Skeletal muscle satellite cell (primary cell): ENCODE results near the gene POU2F2.

Experiments used
- H3K27me3 ChIP-seq: 2 replicates; pipeline ENCODE4 v1.7.0; 2013; ENCODE audit warnings: low read length; ENCODE audit not compliant: control insufficient read depth, insufficient read depth
- H3K36me3 ChIP-seq: 2 replicates; pipeline ENCODE4 v1.7.0; 2013; ENCODE audit warnings: mild to moderate bottlenecking, control low read depth, low read length; ENCODE audit not compliant: insufficient read depth
- H3K4me1 ChIP-seq: 2 replicates; pipeline ENCODE4 v1.7.0; 2013; ENCODE audit warnings: low read length; ENCODE audit not compliant: control insufficient read depth, insufficient read depth
- H3K4me2 ChIP-seq: 2 replicates; pipeline ENCODE4 v1.7.0; 2013; ENCODE audit warnings: mild to moderate bottlenecking, low read length
- H3K4me3 ChIP-seq: 2 replicates; pipeline ENCODE4 v1.7.0; 2013; ENCODE audit warnings: low read length
- H3K9ac ChIP-seq: 2 replicates; pipeline ENCODE4 v1.7.0; 2013; ENCODE audit warnings: mild to moderate bottlenecking, low read depth, low read length, moderate library complexity
- H3K9me3 ChIP-seq: replicated peaks from 2 replicates; pipeline ENCODE4 v1.7.0; 2013; ENCODE audit warnings: mild to moderate bottlenecking, control low read depth, low read length

POU2F2 gene

DNA sequence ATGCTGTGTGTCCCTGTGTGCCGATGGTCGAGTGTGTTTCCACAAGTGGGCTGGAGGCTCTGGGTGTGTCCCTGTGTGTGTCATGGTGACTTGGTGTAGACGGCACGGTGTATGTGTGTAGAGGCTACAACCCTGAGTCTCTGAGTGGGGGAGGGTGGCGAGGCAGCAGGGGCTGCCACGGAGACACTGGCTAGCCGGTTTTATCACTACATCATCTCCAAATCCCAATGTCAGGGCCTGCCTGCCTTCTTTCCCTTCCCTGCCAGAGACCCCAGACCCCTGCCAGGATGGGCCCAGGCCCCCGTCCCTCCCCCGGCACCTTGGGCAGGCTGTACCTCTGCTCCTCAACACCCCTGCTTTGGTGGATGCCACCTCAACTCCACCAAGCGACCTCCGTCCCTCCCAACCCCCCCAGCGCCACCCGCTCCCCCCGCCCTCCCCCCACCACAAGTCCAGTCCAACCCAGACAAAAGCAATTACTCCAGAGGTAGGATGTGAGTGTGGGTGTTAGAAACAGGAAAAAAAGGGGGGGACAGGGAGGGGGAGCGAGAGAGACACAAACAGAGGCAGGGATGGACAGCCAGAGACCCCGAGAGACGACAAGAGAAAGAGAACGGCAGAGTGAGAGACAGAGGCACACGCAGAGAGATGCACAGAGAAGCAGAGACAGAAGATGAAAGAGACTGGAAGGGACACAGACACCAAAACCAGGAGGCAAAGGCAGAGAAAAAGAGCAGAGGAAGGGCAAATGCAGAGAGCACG lies 21.6 kb upstream of the POU2F2 start:
- H3K4me3 ChIP-seq: no peak overlapping the region
- H3K4me1 ChIP-seq: no peaks in the 10 kb centered on the region
- no peaks in the 10 kb centered on the region for H3K9me3 ChIP-seq
- H3K36me3 ChIP-seq: no peaks in the 10 kb centered on the region
- no peak overlapping the region for H3K4me2 ChIP-seq
- H3K27me3 ChIP-seq: peaks cover 86% of the 10 kb centered on the region
- no peak overlapping the region for H3K9ac ChIP-seq

DNA sequence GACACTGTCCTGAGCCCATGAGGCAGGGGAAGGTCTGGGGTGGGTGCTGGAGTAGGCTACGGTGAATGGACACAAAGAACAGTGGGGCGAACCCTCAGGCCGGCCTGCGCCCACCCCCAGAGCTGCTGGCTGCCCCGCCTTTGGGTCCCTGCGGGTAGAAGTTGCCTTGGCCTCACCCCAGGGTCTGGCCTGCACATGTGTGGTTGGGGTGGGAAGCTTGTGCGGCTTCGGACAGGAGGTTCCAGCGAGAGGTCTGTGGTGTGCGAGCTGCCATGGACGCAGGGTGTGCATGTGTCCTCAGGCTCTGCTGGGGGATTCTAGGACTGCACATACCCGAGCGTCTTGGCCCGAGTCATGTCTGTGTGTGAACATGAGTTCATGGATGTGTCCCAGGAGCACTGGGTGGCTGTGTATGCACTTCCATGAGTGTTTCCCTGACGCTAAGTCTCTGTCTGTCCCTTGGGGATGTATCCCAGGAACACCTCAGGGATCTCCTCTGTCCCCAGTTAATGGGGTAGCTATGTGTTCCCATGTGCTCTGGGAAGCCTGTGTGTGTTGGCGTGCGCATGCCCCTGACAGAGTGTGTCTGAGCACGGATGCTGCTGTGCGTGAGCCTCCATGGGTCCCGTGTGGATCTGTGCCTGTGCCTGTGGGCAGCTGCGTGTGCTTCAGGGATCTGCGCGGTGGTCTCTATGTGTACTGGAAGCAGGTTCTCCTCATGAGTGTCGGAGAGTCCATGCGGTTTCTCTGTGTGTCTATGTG lies 20.8 kb upstream of the POU2F2 start:
- Histone ChIP-seq H3K36me3 (no peaks in the 10 kb centered on the region), H3K4me3 (no peak overlapping the region), H3K9me3 (no peaks in the 10 kb centered on the region), H3K4me1 (no peaks in the 10 kb centered on the region), H3K27me3 (peaks cover 86% of the 10 kb centered on the region), H3K4me2 (no peak overlapping the region), H3K9ac (no peak overlapping the region)

DNA sequence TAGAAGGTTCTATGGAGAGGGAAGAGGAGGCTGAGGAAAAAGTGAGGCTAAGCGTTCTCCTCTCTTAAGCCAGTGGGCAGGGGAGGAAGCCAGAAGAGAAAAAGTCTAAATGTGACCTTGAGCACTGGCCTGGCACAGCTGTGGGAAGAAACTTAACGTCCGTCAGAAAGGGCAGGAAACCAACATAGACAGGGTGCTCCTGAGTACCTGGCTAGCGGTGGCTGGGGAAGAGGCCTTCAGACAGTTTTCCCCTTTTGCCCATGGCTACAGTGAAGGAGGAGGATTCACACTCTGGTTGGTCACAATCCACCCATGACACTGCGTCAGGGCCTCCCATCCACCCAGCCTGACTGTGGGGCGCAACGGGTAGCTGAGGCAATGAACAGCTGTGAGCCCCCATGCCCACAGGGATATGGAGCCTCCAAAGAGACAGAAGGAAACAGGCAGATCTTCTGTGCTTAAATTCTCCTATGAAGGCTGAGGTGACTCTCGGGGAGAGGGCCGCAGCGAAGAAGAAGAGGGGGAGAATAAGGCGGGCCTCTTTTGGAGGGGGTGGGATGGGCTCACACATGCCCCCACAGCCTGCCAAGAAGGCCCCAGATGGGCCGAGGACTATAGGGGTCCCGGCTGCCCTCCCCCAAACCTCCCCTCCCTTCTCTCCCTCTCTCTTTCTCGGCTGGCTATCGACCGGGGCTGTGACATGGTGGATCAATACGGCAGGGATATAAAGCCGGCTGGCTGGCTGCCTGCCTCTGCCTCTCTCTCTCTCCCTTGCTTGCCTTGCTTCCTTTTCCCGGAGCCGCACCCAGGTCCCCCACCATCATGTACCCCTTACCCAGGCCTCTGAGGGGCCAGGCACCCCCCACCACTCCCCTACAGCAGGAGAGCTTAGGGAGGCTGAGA lies 19.8 kb upstream of the POU2F2 start:
- H3K27me3 ChIP-seq: peaks cover 89% of the 10 kb centered on the region
- H3K4me2 ChIP-seq: no peak overlapping the region
- H3K4me3 ChIP-seq: no peak overlapping the region
- no peaks in the 10 kb centered on the region for H3K36me3 ChIP-seq
- no peak overlapping the region for H3K9ac ChIP-seq
- H3K9me3 ChIP-seq: no peaks in the 10 kb centered on the region
- no peaks in the 10 kb centered on the region for H3K4me1 ChIP-seq

DNA sequence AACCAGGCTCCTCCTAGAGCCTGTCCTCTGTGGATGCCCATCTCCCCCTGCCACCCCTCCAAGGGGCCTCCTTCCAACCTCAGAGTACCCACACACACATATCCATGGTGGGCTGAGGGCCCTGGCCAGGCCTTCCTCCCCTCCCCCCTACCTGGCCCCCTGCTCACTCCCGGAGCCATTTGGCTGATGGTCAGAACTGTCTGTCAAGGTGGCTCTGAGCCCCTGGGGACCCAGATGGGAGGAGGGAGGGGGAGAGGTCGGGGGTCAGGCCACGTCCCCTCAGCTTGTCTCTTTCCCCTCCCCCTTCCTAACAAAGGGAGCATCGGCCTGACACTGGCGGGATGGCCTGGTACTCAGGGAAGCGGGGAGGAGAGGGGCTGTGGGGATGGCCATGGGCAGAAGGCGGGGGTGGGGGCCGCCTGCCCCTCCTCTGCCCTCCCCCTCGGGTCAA lies 18.7 kb upstream of the POU2F2 start:
- Histone ChIP-seq H3K9ac (no peak overlapping the region), H3K4me2 (no peak overlapping the region), H3K4me1 (no peaks in the 10 kb centered on the region), H3K36me3 (no peaks in the 10 kb centered on the region), H3K27me3 (peaks cover 90% of the 10 kb centered on the region), H3K9me3 (no peaks in the 10 kb centered on the region), H3K4me3 (no peak overlapping the region)

DNA sequence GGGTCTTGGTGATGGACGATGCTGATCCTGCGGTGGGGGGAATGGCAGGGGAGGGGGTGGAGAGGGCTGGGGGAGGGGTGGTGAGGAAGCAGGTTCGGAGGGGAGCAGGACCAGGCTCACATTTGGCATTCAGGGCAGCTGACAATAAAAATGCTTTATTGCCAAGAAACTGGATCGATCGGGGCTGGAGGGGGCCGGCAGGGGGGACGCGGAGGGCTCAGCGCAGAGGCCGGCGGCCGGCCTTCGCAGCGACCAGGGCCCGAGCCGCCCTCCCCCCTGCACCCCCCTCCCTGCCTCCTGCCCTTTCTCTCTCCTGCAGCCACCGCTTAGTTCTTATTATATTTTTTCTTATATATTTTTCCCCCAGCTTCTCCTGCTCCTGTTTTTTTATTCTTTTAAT lies 18.1 kb upstream of the POU2F2 start:
- H3K9me3 ChIP-seq: no peaks in the 10 kb centered on the region
- no peak overlapping the region for H3K4me3 ChIP-seq
- H3K4me2 ChIP-seq: no peak overlapping the region
- H3K36me3 ChIP-seq: no peaks in the 10 kb centered on the region
- no peaks in the 10 kb centered on the region for H3K4me1 ChIP-seq
- H3K27me3 ChIP-seq: peaks cover 87% of the 10 kb centered on the region
- no peak overlapping the region for H3K9ac ChIP-seq

DNA sequence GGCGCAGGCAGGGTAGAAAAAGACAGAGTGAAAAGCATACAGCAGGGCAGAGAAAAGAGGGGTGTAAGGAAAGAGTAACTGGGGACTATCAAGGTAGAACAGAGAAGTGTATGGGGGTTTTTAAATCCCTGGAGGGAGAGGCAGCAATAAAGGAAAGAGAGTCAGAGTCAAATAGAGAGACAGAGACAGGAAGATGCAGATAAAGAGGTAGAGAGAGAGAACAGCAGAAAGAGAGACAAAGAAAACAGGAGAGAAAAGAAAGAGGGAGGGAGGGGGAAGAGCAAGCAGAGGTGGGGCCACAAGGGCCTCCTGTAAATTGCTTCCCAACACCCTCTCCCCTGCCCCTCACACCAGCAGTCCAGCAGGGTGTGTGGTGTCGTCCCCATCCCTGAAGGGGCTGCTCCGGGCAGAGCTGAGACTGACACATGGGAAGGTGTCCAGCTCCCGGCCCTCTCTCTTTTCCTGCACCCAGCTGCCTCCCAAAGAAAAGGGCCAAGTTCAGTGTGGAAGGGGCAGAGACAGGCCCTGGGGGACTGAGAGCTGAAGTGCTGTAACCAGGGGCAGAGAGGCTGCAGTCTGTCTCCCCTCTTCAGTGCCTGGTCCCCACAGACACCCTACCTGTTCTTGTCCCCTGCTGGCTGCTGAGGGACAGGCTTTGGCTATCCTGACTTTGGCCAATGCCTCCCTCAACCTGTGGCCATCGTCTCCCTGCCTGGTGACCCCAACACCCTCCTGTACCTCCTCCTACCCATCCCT lies 17.4 kb upstream of the POU2F2 start:
- H3K9me3 ChIP-seq: no peaks in the 10 kb centered on the region
- no peak overlapping the region for H3K4me2 ChIP-seq
- no peak overlapping the region for H3K4me3 ChIP-seq
- H3K4me1 ChIP-seq: no peaks in the 10 kb centered on the region
- H3K36me3 ChIP-seq: no peaks in the 10 kb centered on the region
- peaks cover 84% of the 10 kb centered on the region for H3K27me3 ChIP-seq
- no peak overlapping the region for H3K9ac ChIP-seq

DNA sequence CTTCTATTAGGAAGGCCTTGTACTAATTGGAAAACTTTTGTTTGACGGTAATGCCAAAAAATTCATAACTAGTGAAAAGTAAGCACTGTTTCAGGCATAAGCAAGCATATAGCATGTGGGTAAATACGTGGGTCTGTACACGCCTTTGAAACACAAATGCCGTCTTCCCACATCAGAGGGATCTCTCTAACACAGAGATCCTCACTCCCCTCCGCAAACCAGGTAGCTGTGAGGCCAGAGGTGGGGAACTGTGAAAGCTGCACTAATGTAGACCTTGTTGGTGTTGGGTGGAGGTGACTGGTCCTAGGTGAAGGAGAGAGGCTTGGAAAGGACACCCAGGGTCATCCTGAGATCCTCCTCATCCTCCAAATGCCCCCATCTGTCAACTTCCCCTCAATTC lies 16.0 kb upstream of the POU2F2 start:
- H3K36me3 ChIP-seq: no peaks in the 10 kb centered on the region
- no peak overlapping the region for H3K4me2 ChIP-seq
- H3K27me3 ChIP-seq: peaks cover 76% of the 10 kb centered on the region
- H3K9ac ChIP-seq: no peak overlapping the region
- H3K4me3 ChIP-seq: no peak overlapping the region
- H3K4me1 ChIP-seq: no peaks in the 10 kb centered on the region
- no peaks in the 10 kb centered on the region for H3K9me3 ChIP-seq

DNA sequence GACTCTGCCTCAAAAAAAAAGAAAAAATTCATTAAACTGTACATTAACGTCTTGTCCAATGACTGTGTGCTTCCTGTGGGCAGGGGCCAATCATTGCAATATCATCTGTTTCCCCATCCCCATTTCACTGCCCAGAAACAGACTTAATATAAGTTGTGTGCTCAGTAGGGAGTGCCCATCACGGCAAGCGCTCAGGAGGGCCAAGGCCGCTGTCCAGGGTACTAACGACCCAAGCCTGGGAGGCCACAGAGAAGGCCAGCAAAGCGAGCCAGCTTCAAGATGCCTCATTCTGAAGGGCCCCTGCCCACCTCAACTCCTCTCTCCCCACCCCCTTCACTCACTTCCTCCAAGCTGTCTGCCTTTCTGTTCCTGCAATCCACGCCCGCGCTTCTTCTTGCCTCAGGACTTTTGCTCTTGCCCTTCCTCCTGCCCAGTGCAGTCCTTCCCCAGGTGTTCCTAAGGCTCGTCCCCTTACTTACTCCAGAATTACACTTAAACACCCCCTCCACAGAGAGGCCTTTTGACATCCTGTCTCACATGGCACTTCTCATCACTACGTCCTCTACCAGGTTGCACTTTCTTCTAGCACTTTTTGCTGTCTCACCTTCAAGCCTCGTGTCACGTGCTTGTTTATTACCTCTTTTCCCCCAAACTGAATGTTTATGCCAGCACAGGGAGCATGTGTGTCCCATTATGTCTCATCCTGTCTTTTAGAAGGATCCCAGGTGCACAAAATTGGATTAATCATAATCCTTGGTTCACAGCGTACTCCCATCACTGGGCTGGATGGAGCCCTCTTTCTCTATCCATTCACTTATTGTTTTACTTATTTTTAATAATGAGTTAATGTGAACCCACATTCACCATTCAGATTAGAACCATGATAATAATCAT lies 11.3 kb upstream of the POU2F2 start:
- H3K36me3 ChIP-seq: no peaks in the 10 kb centered on the region
- no peaks in the 10 kb centered on the region for H3K9me3 ChIP-seq
- no peaks in the 10 kb centered on the region for H3K4me1 ChIP-seq
- no peak overlapping the region for H3K4me3 ChIP-seq
- no peak overlapping the region for H3K9ac ChIP-seq
- H3K27me3 ChIP-seq: peaks cover 46% of the 10 kb centered on the region
- no peak overlapping the region for H3K4me2 ChIP-seq

DNA sequence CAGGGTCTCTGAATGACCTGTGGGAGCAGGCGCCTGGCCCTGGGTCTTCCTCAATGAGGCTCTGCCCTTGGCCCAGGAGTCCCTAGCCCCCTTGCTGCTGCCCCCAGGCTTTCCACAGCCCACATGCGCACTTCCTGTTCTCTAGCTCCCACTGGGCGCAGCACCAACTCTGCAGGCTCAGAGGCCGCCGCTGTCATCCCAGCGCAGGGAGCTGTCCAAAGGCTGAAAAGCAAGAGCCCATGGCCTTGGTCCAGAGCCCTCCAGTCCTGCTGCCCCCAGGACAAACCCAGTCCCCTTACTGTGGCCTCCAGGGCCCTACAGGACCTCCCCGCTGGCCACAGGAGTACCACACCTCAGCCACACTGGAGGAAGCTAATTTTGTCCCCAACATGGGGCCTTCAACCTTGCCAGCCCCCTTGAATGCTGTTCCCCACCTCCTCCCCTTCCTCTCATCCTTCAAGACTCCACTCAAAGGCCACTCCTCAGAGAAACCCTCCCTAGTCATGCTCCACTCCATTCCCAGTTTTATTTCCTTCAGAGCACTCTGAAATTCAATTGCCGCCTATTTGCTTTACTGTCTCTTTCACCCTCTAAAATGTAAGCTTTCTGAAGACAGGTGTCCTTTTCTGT lies 8.0 kb upstream of the POU2F2 start:
- H3K36me3 ChIP-seq: no peaks in the 10 kb centered on the region
- H3K4me2 ChIP-seq: no peak overlapping the region
- H3K9ac ChIP-seq: no peak overlapping the region
- peaks cover 44% of the 10 kb centered on the region for H3K27me3 ChIP-seq
- no peaks in the 10 kb centered on the region for H3K4me1 ChIP-seq
- H3K9me3 ChIP-seq: no peaks in the 10 kb centered on the region
- no peak overlapping the region for H3K4me3 ChIP-seq

DNA sequence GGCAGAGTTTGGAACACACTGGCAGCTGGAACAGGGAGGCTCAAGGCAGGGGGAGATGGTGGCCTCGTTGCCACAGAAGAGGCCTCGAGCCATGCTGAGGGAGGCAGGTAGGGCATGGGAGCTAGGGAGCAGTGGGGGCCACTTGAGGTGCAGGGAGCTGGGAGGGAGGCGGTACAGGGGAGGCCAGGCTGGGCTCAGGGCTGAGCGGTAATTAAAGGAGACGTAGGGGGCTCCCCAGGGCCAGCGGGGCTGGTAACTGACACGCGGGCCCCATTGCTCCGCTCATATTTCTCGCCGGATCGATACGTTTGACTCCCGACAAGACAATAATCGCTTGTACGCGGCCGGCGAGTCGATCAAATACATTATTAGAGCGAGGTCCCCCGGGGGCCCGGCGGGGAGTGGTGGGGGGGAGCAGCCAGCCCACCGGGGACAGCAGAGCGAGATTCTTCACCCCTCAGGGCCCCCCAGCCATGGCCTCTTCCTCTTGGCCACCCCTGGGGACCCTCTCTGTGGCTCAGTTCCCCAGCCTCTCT lies 2.4 kb upstream of the POU2F2 start:
- H3K27me3 ChIP-seq: peaks cover 59% of the 10 kb centered on the region
- H3K4me1 ChIP-seq: peaks cover 10% of the 10 kb centered on the region
- no peak overlapping the region for H3K9ac ChIP-seq
- H3K9me3 ChIP-seq: no peaks in the 10 kb centered on the region
- H3K4me3 ChIP-seq: no peak overlapping the region
- H3K36me3 ChIP-seq: no peaks in the 10 kb centered on the region
- H3K4me2 ChIP-seq: no peak overlapping the region
